OCI-LY7 (cell line): ENCODE data around the gene TPX2. TPM values are rescaled to one million over a fixed set of nuclear protein-coding genes. Genes with fewer than 3 reads are reported as not detected.
"Not testable (repeated sequence)": the region's sequence is repeated elsewhere in the genome, so short reads cannot be mapped to it uniquely, and the experiment has no call there.

Source experiments
- BruUV-seq: library from RNA; stranded (reverse); fragments of 400-500 nt; replicated peaks from 2 replicates; lab custom pipeline; 2021; lab: Mats Ljungman, UMichigan
- CTCF ChIA-PET: fragments of 300-600 bp; sonication (Branson Sonifier 250); formaldehyde crosslinking; loops from one replicate; lab custom pipeline; 2022; ENCODE audit warnings: antibody characterized with exemption; ENCODE audit not compliant: unreplicated experiment; lab: Charles Lee
- POLR2A ChIA-PET: fragments of 300-600 bp; sonication (Branson Sonifier 250); formaldehyde crosslinking; loops from one replicate; lab custom pipeline; 2022; ENCODE audit warnings: antibody characterized with exemption; lab: Charles Lee
- DNase-seq: peaks from one replicate; pipeline ENCODE4 v3.0.0-alpha.2; 2015; ENCODE audit warnings: low spot score
- H2AFZ ChIP-seq: fragments of 200-600 bp; sonication (generic), shearing (Covaris generic); 2 replicates; pipeline ENCODE4 v1.6.1; 2014; ENCODE audit warnings: mild to moderate bottlenecking, antibody characterized with exemption, low read length, moderate library complexity
- H3K27ac ChIP-seq: fragments of 200-600 bp; sonication (generic); 2 replicates; pipeline ENCODE4 v1.5.1; 2014; ENCODE audit warnings: mixed run types, low read depth, mild to moderate bottlenecking, moderate library complexity, low read length, inconsistent platforms; ENCODE audit not compliant: poor library complexity, severe bottlenecking
- H3K36me3 ChIP-seq: fragments of 200-600 bp; sonication (generic); 2 replicates; pipeline ENCODE4 v1.6.1; 2014; ENCODE audit warnings: mild to moderate bottlenecking, antibody characterized with exemption, low read length, moderate library complexity, mixed read lengths; ENCODE audit not compliant: insufficient read depth
- H3K4me1 ChIP-seq: fragments of 200-600 bp; sonication (generic); 2 replicates; pipeline ENCODE4 v1.5.1; 2014; ENCODE audit warnings: mild to moderate bottlenecking, low read length; ENCODE audit not compliant: insufficient read depth, poor library complexity, severe bottlenecking
- H3K4me2 ChIP-seq: fragments of 200-600 bp; sonication (generic); 2 replicates; pipeline ENCODE4 v1.6.1; 2014; ENCODE audit warnings: mild to moderate bottlenecking, low read length
- H3K4me3 ChIP-seq: fragments of 200-600 bp; sonication (generic); 2 replicates; pipeline ENCODE4 v1.5.1; 2014; ENCODE audit warnings: mild to moderate bottlenecking, low read depth, low read length; ENCODE audit not compliant: poor library complexity, severe bottlenecking
- H3K79me2 ChIP-seq: fragments of 200-600 bp; sonication (generic); 2 replicates; pipeline ENCODE4 v1.6.1; 2016; ENCODE audit warnings: low read depth, mild to moderate bottlenecking, low read length, moderate library complexity, mixed read lengths; ENCODE audit not compliant: insufficient read depth
- H3K9me2 ChIP-seq: fragments of 200-600 bp; sonication (generic); 2 replicates; pipeline ENCODE4 v1.6.1; 2016; ENCODE audit warnings: mild to moderate bottlenecking, low read length, mixed read lengths; ENCODE audit not compliant: insufficient read depth
- H3K9me3 ChIP-seq: fragments of 200-600 bp; sonication (generic); 2 replicates; pipeline ENCODE4 v1.6.1; 2014; ENCODE audit warnings: mild to moderate bottlenecking, mixed run types, low read length, mixed read lengths
- H4K20me1 ChIP-seq: fragments of 200-600 bp; sonication (generic); 2 replicates; pipeline ENCODE4 v1.6.1; 2014; ENCODE audit warnings: mild to moderate bottlenecking, antibody characterized with exemption, low read length, moderate library complexity, mixed read lengths; ENCODE audit not compliant: insufficient read depth
- CTCF ChIP-seq: fragments of 200-600 bp; sonication (generic); conservative IDR thresholded peaks from 2 replicates; pipeline ENCODE4 v1.5.1; 2014; ENCODE audit warnings: mild to moderate bottlenecking, antibody characterized with exemption, low read length, moderate library complexity, mixed read lengths
- EZH2phosphoT487 ChIP-seq: fragments of 200-600 bp; sonication (generic); IDR thresholded peaks from 2 replicates; pipeline ENCODE4 v1.6.1; 2018; ENCODE audit warnings: low read depth, borderline replicate concordance, mild to moderate bottlenecking, mixed run types, antibody characterized with exemption, low read length, moderate library complexity, mixed read lengths
- intact Hi-C: fragments of 100-400 bp; cut with micrococcal nuclease; formaldehyde crosslinking; loops from one replicate; pipeline ENCODE4 v1.10.0; 2022; ENCODE audit not compliant: unreplicated experiment
- total RNA-seq, 2 experiments: library from RNA; depleted of rRNA in 1 of 2; stranded (reverse); fragments of >200 nt in 1 of 2; shearing (Covaris generic) in 1 of 2; gene quantifications; 2 replicates each; pipeline ENCODE4 v1.2.3, GENCODE V29; 2014 to 2022

The TPX2 gene
- total RNA-seq, 2 experiments from 2014 or later: 121 to 173 TPM

GRCh38 chr20:31824554-31825313, 85.6 kb downstream of the TPX2 start:
- Histone ChIP-seq H3K4me1 (peaks cover 3% of the 10 kb centered on the region), H3K4me2 (no peak overlapping the region), H2AFZ (no peak overlapping the region), H3K9me3 (no peaks in the 10 kb centered on the region), H3K4me3 (no peak overlapping the region), H3K36me3 (no peaks in the 10 kb centered on the region), H3K9me2 (no peaks in the 10 kb centered on the region), H4K20me1 (no peaks in the 10 kb centered on the region), H3K79me2 (no peaks in the 10 kb centered on the region), H3K27ac (no peak overlapping the region)
- BruUV-seq: no TSS peak
- intact Hi-C loops: loop anchor here (10.0 kb wide), 1 partner anchor 630 kb away; no protein-coding TSS in a partner anchor
- no peak for DNase-seq
- POLR2A ChIA-PET: no interaction called here
- no peak for TF ChIP-seq CTCF
- CTCF ChIA-PET: no interaction called here

DNA sequence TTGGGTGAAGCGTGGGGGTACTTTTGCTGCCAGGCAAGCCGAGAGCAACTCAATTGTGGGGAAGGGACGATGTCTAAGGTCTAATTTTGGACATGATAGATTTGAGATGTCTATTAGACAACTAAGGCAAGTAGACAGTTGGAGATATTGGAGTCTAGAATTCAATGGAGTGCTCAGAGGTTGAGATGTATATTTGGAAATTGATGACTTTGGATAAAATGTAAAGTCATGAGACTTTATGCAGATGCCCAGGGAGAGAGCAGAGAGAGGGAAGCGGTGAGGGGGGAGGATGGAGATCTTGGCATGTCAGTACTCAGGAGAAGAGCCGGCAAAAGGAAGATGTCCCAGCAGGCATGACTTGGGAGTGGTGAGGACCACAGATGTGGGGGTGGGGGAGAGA, 87.0 kb downstream of the TPX2 start:
- H3K4me3 ChIP-seq: no peak overlapping the region
- intact Hi-C loops: loop anchor here (10.0 kb wide), 1 partner anchor 629 kb away; no protein-coding TSS in a partner anchor
- H4K20me1 ChIP-seq: no peaks in the 10 kb centered on the region
- H3K4me1 ChIP-seq: peaks cover 8% of the 10 kb centered on the region
- BruUV-seq: no TSS peak
- H3K36me3 ChIP-seq: no peaks in the 10 kb centered on the region
- no peak overlapping the region for H3K4me2 ChIP-seq
- no peak for DNase-seq
- H3K9me2 ChIP-seq: no peaks in the 10 kb centered on the region
- H3K79me2 ChIP-seq: no peaks in the 10 kb centered on the region
- H3K27ac ChIP-seq: no peak overlapping the region
- no peak overlapping the region for H2AFZ ChIP-seq
- no peaks in the 10 kb centered on the region for H3K9me3 ChIP-seq
- ChIA-PET CTCF (no interaction called here), POLR2A (no interaction called here)
- no peak for TF ChIP-seq CTCF
- TF ChIP-seq EZH2phosphoT487: no peak

DNA sequence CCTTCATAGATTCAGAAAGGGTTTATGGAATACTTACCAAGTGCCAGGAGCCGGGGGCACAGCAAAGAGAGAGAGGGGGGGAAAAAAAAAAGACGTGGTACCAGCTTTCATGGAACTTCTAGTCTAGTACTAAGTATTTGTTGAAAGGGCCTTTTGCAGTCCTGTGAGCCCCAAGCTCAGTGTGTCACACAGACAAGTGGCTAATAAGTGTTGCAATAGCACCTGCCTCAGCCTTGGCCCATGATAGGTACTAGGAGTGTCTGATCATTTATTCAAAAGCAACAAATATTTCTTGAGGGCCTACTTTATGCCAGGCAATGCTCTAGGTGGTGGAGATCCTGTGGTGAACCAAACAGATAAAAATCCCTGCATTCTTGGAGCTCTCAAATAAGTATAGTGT, 88.0 kb downstream of the TPX2 start:
- ChIA-PET CTCF (no interaction called here), POLR2A (no interaction called here)
- Histone ChIP-seq H3K4me3 (no peak overlapping the region), H3K4me1 (peaks cover 8% of the 10 kb centered on the region), H2AFZ (no peak overlapping the region), H4K20me1 (no peaks in the 10 kb centered on the region), H3K79me2 (no peaks in the 10 kb centered on the region), H3K4me2 (no peak overlapping the region), H3K9me2 (no peaks in the 10 kb centered on the region), H3K9me3 (no peaks in the 10 kb centered on the region), H3K36me3 (no peaks in the 10 kb centered on the region), H3K27ac (no peak overlapping the region)
- DNase-seq: no peak
- no peak for TF ChIP-seq CTCF
- TF ChIP-seq EZH2phosphoT487: no peak
- no TSS peak for BruUV-seq
- intact Hi-C loops: loop anchor here (10.0 kb wide), 1 partner anchor 628 kb away; no protein-coding TSS in a partner anchor

GRCh38 chr20:31828016-31828415, 88.9 kb downstream of the TPX2 start:
- H3K4me1 ChIP-seq, H3K4me2 ChIP-seq, DNase-seq, CTCF ChIA-PET, BruUV-seq, H3K27ac ChIP-seq, H3K79me2 ChIP-seq, H4K20me1 ChIP-seq, H3K4me3 ChIP-seq, POLR2A ChIA-PET, H3K9me3 ChIP-seq, H3K9me2 ChIP-seq, H3K36me3 ChIP-seq, H2AFZ ChIP-seq: not testable (repeated sequence)
- intact Hi-C loops: loop anchor here (10.0 kb wide), 1 partner anchor 627 kb away; no protein-coding TSS in a partner anchor
